DMS114 treated with DMSO at 0.1 percent for 48 hours (cell line): ENCODE measurements around the gene MRM1.

ENCODE experiments used
- DNase-seq: peaks from one replicate; lab custom pipeline; 2025; ENCODE audit not compliant: unreplicated experiment; lab: John Stamatoyannopoulos, UW

MRM1 gene

GRCh38 chr17:36601303-36602029, at the start of gene MRM1:
Gene MRM1 (plus strand): TSS chr17:36601583. CDS start chr17:36601811, 228 bp downstream.
- peak; percentile 74 for DNase-seq

- no peak for DNase-seq
Measured at GRCh38 chr17:36553459-36553858, 47.9 kb upstream of the MRM1 start.

GRCh38 chr17:36566081-36566480, 35.3 kb upstream of the MRM1 start:
- no peak for DNase-seq

- no peak for DNase-seq
Measured at GRCh38 chr17:36575028-36575427, 26.4 kb upstream of the MRM1 start.

- no peak for DNase-seq
Measured at GRCh38 chr17:36576793-36577192, 24.6 kb upstream of the MRM1 start.

GRCh38 chr17:36578671-36579070, 22.7 kb upstream of the MRM1 start:
- no peak for DNase-seq

GRCh38 chr17:36583787-36584186, 17.6 kb upstream of the MRM1 start:
- DNase-seq, result no peak

- no peak for DNase-seq
Measured at GRCh38 chr17:36586138-36586537, 15.2 kb upstream of the MRM1 start.

- no peak for DNase-seq
Measured at GRCh38 chr17:36590082-36590481, 11.3 kb upstream of the MRM1 start.

- DNase-seq, result peak; percentile 50
Measured at GRCh38 chr17:36591434-36592315, 9.7 kb upstream of the MRM1 start, which contains the start of gene DHRS11. Gene DHRS11 (plus strand): TSS chr17:36591879. CDS start chr17:36592010, 131 bp downstream.

- DNase-seq, result no peak
Measured at GRCh38 chr17:36592316-36592715, 9.1 kb upstream of the MRM1 start.

GRCh38 chr17:36592716-36593321, 8.6 kb upstream of the MRM1 start:
- no peak for DNase-seq

GRCh38 chr17:36593656-36594316, 7.6 kb upstream of the MRM1 start:
- no peak for DNase-seq

- DNase-seq, result no peak
Measured at GRCh38 chr17:36594626-36595401, 6.6 kb upstream of the MRM1 start.

- no peak for DNase-seq
Measured at GRCh38 chr17:36597226-36597625, 4.2 kb upstream of the MRM1 start.

- no peak for DNase-seq
Measured at GRCh38 chr17:36597866-36598777, 3.3 kb upstream of the MRM1 start.

GRCh38 chr17:36598951-36599401, 2.4 kb upstream of the MRM1 start:
- no peak for DNase-seq

- DNase-seq, result no peak
Measured at GRCh38 chr17:36599546-36600250, 1.7 kb upstream of the MRM1 start.

GRCh38 chr17:36600465-36600864, 918 bp upstream of the MRM1 start:
- DNase-seq, result no peak
